ENCODE data around the gene CNDP2. TPM values are rescaled to one million over a fixed set of nuclear protein-coding genes. Genes with fewer than 3 reads are reported as not detected.

Gene CNDP2
- total RNA-seq, result 100 to 1,000 TPM in 1 of 4 donors, 10 to 100 TPM in 3; 78.8 to 132 (median 89.3) TPM

- peak; percentile 96 for ATAC-seq (ENCODE audit: low FRiP score)
- DNase-seq (ENCODE audit: low spot score), result peak; percentile 99
- no peak for TF ChIP-seq CTCF (IDR thresholded peaks at IDR 0.05)
These were observed at the start of gene CNDP2 for GRCh38 chr18:74495581-74496507. CNDP2 (plus strand) TSS chr18:74496363; CDS start chr18:74499974, 3,611 bp downstream.

DNA sequence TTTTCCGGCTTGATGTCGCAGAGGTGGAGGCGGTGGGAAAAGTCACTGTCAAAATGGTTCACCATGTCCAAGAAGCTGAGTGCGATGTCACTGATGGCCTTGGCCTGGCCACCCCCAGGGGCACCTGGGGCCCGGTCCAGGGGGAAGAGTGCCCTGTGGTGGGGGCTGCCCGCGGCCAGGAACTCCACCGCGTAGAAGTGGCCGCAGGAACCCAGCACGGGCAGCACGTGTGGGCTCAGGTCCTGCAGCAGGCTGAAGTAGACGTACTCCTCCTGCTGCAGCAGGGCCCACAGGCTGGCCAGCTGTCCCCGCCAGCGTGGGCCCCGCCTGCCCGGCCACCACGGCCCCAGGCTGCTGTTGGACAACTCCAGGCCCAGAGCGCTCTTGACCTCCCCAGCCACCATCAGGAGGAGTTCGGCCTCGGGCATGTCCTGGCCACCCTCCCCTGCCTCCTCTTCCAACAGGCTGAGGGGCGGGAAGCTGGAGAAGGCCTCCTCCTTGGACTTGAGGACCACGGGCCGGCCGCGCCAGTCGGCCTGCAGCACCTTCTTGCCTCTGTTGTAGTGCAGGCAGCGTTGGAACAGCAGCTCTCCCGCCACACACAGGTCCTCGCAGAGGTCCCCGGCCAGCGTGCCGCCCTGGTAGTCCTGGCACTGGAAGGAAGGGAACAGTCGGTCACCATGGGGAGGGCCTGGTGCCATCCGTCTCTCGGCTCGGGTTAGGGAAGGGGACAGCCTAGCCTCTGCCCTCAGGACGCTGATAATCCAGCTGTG is 49.3 kb upstream of the CNDP2 start:
- DNase-seq (ENCODE audit: low spot score) (no peak), ATAC-seq (ENCODE audit: low FRiP score) (no peak)
- TF ChIP-seq CTCF (IDR thresholded peaks at IDR 0.05), result no peak

GRCh38 chr18:74447404-74448152 is 48.6 kb upstream of the CNDP2 start:
- ATAC-seq (ENCODE audit: low FRiP score) (no peak), DNase-seq (ENCODE audit: low spot score) (no peak)
- TF ChIP-seq CTCF (IDR thresholded peaks at IDR 0.05), result no peak

GRCh38 chr18:74450626-74451025 is 45.5 kb upstream of the CNDP2 start:
- no peak for TF ChIP-seq CTCF (IDR thresholded peaks at IDR 0.05)
- DNase-seq (ENCODE audit: low spot score) (no peak), ATAC-seq (ENCODE audit: low FRiP score) (no peak)

DNA sequence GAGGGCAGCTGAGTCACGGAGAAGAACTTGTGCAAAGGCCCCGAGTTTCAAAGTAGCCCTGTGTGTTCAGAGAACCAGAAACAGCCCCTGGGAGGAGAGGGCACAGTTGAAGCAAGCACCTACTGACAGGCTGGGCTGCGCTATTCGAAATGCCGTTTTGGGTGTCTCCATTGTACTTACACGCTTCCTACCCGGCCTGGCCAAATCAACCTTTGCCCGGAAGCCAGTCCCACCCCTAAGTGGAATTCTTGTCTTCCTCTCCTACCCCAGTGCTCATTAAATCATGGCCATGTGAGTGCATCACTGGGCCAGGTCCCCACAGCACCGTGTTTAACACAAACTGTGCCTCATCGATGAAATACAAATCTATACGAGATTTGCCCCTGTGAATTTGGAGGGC is 45.0 kb upstream of the CNDP2 start:
- ATAC-seq (ENCODE audit: low FRiP score) (no peak), DNase-seq (ENCODE audit: low spot score) (no peak)
- no peak for TF ChIP-seq CTCF (IDR thresholded peaks at IDR 0.05)

- ATAC-seq (ENCODE audit: low FRiP score) (no peak), DNase-seq (ENCODE audit: low spot score) (no peak)
These were observed 43.1 kb upstream of the CNDP2 start for GRCh38 chr18:74453016-74453566.

More at GRCh38 chr18:74453016-74453566, 43.1 kb upstream of the CNDP2 start:
- no peak for TF ChIP-seq CTCF (IDR thresholded peaks at IDR 0.05)

Data from omental fat pad (tissue), 4 donors.